ENCODE measurements around the gene CCDC175. TPM values are rescaled to one million over a fixed set of nuclear protein-coding genes. Genes with fewer than 3 reads are reported as not detected.

CCDC175 gene
- not detected in 2 replicates for polyA plus RNA-seq (2013)

DNA sequence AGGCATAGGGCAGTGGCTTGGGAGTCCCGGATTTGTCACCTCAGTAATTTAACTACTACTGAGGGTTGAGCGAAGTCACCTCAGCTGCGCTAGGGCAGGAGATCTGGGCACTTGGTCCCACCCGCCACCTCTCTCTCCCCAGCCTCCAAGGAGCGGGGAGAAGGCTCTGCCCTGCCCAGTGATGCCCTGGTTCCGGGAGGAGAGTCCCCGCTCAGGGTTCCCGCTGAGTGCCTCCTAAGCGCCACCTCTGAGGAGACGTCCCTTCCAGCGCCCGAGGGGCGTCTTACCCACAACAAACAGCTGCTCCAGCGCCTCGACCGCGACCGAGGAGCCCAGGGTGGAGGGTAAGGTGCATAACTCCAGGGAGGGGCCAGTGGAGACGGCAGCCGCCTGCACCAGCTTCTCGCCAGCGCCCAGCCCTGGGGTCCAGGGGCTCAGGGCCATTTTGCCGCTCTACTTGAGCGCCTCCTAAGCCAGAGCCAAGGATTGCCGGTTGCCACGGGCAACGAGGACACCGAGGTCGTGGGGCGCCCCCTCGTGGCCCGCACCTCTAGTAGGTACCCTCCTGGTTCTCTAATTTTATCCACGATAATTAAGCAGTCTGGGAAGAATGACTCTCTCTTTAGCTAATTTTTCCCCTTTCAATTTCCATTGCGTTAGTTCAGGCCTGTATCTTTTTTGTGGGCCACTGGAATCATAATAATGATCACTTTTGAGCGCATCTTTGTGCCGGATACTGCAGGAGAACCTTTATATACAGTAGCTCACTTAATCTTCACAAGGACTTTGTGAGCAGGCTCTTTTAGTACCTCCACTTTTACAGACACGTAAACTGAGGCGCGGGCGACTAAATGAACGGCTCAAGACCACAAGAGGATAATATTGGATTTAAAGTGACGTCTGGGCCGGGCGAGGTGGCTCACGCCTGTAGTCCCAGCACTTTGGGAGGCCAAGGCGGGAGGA, at the start of gene CCDC175:
Gene CCDC175, minus strand, starts transcription at position 481 of the 963 bp plus-strand sequence. Its CDS starts 37 bp downstream, at position 444.
- H3K27ac ChIP-seq (ENCODE audit: low read depth, low read length) = no peak within 1 kb of the TSS

DNA sequence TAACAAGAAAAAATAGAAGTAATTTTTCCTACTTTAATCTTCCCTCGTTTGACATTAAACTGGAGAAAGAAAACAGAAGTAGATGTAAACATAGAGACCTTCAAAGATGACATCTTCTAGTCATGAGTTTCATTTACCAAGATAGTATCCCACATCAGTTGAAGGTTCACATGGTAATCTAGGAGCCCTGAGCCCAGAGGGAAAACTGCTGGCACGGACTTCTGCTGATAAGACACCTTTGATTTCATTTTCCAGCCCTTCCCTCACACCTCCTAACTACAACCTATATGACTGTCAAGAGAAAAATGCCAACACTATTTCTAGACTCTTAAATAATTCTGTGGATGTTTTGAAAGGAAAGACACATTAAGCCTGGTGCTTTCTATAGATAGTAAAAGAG, 46.0 kb upstream of the CCDC175 start:
- Histone ChIP-seq H3K18ac (ENCODE audit: low read length) (no peak overlapping the region), H3K4me1 (ENCODE audit: control insufficient read depth in 1 of 2, insufficient read depth in 2 of 2, low read length in 2 of 2) (no peaks in the 10 kb centered on the region), H3K23ac (ENCODE audit: low read length) (no peak overlapping the region), H3K4me2 (ENCODE audit: low read length) (no peak overlapping the region), H4K8ac (ENCODE audit: low read depth, low read length) (no peak overlapping the region), H3K79me1 (ENCODE audit: low read length) (no peaks in the 10 kb centered on the region), H3K14ac (ENCODE audit: low read length) (no peak overlapping the region), H2AK5ac (ENCODE audit: low read length) (no peak overlapping the region), H3K4me3 (ENCODE audit: low read depth, low read length) (no peak overlapping the region), H4K91ac (ENCODE audit: low read depth, low read length) (no peak overlapping the region), H3K4ac (ENCODE audit: low read depth, low read length) (no peak overlapping the region), H3K36me3 (ENCODE audit: control insufficient read depth in 1 of 2, insufficient read depth in 2 of 2, low read length in 2 of 2) (no peaks in the 10 kb centered on the region), H2BK5ac (ENCODE audit: low read depth, low read length, poor library complexity) (no peak overlapping the region), H3K27ac (ENCODE audit: low read depth, low read length) (no peak overlapping the region), H4K12ac (ENCODE audit: low read depth, low read length) (no peak overlapping the region), H3K27me3 (ENCODE audit: insufficient read depth, low read length) (no peaks in the 10 kb centered on the region), H2BK120ac (ENCODE audit: insufficient read depth, low read length, poor library complexity) (no peak overlapping the region), H2AFZ (ENCODE audit: insufficient read depth, low read length, poor library complexity) (no peak overlapping the region), H3K79me2 (ENCODE audit: control insufficient read depth, insufficient read depth, low read length, poor library complexity) (no peaks in the 10 kb centered on the region), H2BK12ac (ENCODE audit: low read length) (no peak overlapping the region), H3K9me3 (ENCODE audit: insufficient read depth, low read depth, low read length) (no peaks in the 10 kb centered on the region), H3K9ac (ENCODE audit: low read length) (no peak overlapping the region)
- WGBS (ENCODE audit: extremely low coverage, insufficient coverage, insufficient read length) = no CpG with 5 or more reads among the region's 2 CpGs
- peak; percentile 70 to 74 for DNase-seq

More for the DNA sequence above, at the start of gene CCDC175:
- H2AFZ ChIP-seq (ENCODE audit: insufficient read depth, low read length, poor library complexity) = peak within 1 kb of the TSS; percentile 80
- H3K4me2 ChIP-seq (ENCODE audit: low read length) = peak within 1 kb of the TSS; percentile 92
- no peak within 1 kb of the TSS for H3K9ac ChIP-seq (ENCODE audit: low read length)
- no peak within 1 kb of the TSS for H4K91ac ChIP-seq (ENCODE audit: low read depth, low read length)
- no CpG with 5 or more reads among the region's 46 CpGs for WGBS (ENCODE audit: extremely low coverage, insufficient coverage, insufficient read length)
- no peak within 1 kb of the TSS for H3K14ac ChIP-seq (ENCODE audit: low read length)
- peaks cover 3% of the 10 kb centered on the region for H3K9me3 ChIP-seq (ENCODE audit: insufficient read depth, low read depth, low read length)
- H2BK120ac ChIP-seq (ENCODE audit: insufficient read depth, low read length, poor library complexity) = no peak within 1 kb of the TSS
- no peak within 1 kb of the TSS for H3K23ac ChIP-seq (ENCODE audit: low read length)
- no peaks in the 10 kb centered on the region for H3K27me3 ChIP-seq (ENCODE audit: insufficient read depth, low read length)
- DNase-seq = peak; percentile 78 to 89
- peak within 1 kb of the TSS; percentile 21 for H4K8ac ChIP-seq (ENCODE audit: low read depth, low read length)
- no peaks in the 10 kb centered on the region for H3K79me2 ChIP-seq (ENCODE audit: control insufficient read depth, insufficient read depth, low read length, poor library complexity)
- H3K79me1 ChIP-seq (ENCODE audit: low read length) = no peaks in the 10 kb centered on the region
- peaks cover 0 to 2% of the 10 kb centered on the region in 2 experiments for H3K4me1 ChIP-seq (ENCODE audit: control insufficient read depth in 1 of 2, insufficient read depth in 2 of 2, low read length in 2 of 2)
- peak within 1 kb of the TSS; percentile 69 for H3K4me3 ChIP-seq (ENCODE audit: low read depth, low read length)
- H2BK12ac ChIP-seq (ENCODE audit: low read length) = no peak within 1 kb of the TSS
- no peak within 1 kb of the TSS for H3K18ac ChIP-seq (ENCODE audit: low read length)
- H3K4ac ChIP-seq (ENCODE audit: low read depth, low read length) = no peak within 1 kb of the TSS
- H2AK5ac ChIP-seq (ENCODE audit: low read length) = no peak within 1 kb of the TSS
- no peak within 1 kb of the TSS for H4K12ac ChIP-seq (ENCODE audit: low read depth, low read length)
- no peak within 1 kb of the TSS for H2BK5ac ChIP-seq (ENCODE audit: low read depth, low read length, poor library complexity)
- no peaks in the 10 kb centered on the region for H3K36me3 ChIP-seq (ENCODE audit: control insufficient read depth in 1 of 2, insufficient read depth in 2 of 2, low read length in 2 of 2)

DNA sequence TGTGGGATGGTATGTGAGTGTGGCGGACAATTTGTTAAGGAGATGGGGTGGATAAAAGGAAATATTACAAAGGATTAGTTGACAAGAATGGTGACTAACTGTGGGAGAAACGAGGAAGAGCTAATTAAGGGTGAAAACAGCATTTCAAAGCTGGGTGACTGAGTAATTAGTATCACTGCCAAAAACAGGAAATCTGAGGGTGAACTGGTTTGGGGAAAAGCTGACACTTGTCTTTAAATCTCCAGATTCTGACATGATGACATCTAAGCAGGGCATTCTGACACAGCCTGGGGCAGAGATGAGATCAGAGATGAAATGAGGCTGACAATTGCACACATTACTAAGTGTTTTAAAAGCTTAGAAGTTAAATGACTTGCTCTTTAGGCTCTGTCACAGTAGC, 42.4 kb upstream of the CCDC175 start:
- H3K27ac ChIP-seq (ENCODE audit: low read depth, low read length) = no peak overlapping the region
- no peaks in the 10 kb centered on the region for H3K4me1 ChIP-seq (ENCODE audit: control insufficient read depth in 1 of 2, insufficient read depth in 2 of 2, low read length in 2 of 2)
- H2BK12ac ChIP-seq (ENCODE audit: low read length) = no peak overlapping the region
- no peaks in the 10 kb centered on the region for H3K27me3 ChIP-seq (ENCODE audit: insufficient read depth, low read length)
- H3K14ac ChIP-seq (ENCODE audit: low read length) = no peak overlapping the region
- no peak overlapping the region for H2AFZ ChIP-seq (ENCODE audit: insufficient read depth, low read length, poor library complexity)
- H3K9me3 ChIP-seq (ENCODE audit: insufficient read depth, low read depth, low read length) = no peaks in the 10 kb centered on the region
- no peak overlapping the region for H3K9ac ChIP-seq (ENCODE audit: low read length)
- H3K79me2 ChIP-seq (ENCODE audit: control insufficient read depth, insufficient read depth, low read length, poor library complexity) = no peaks in the 10 kb centered on the region
- 95% methylated on average over 1 of the region's 2 CpGs for WGBS (ENCODE audit: extremely low coverage, insufficient coverage, insufficient read length)
- H4K91ac ChIP-seq (ENCODE audit: low read depth, low read length) = no peak overlapping the region
- H2BK120ac ChIP-seq (ENCODE audit: insufficient read depth, low read length, poor library complexity) = no peak overlapping the region
- H3K79me1 ChIP-seq (ENCODE audit: low read length) = no peaks in the 10 kb centered on the region
- no peak overlapping the region for H3K18ac ChIP-seq (ENCODE audit: low read length)
- no peaks in the 10 kb centered on the region for H3K36me3 ChIP-seq (ENCODE audit: control insufficient read depth in 1 of 2, insufficient read depth in 2 of 2, low read length in 2 of 2)
- H4K12ac ChIP-seq (ENCODE audit: low read depth, low read length) = no peak overlapping the region
- no peak overlapping the region for H2AK5ac ChIP-seq (ENCODE audit: low read length)
- DNase-seq = peak; percentile 82 to 91
- H3K4me2 ChIP-seq (ENCODE audit: low read length) = no peak overlapping the region
- H3K23ac ChIP-seq (ENCODE audit: low read length) = no peak overlapping the region
- no peak overlapping the region for H2BK5ac ChIP-seq (ENCODE audit: low read depth, low read length, poor library complexity)
- H3K4ac ChIP-seq (ENCODE audit: low read depth, low read length) = no peak overlapping the region
- H4K8ac ChIP-seq (ENCODE audit: low read depth, low read length) = no peak overlapping the region
- no peak overlapping the region for H3K4me3 ChIP-seq (ENCODE audit: low read depth, low read length)

- Histone ChIP-seq H3K4ac (ENCODE audit: low read depth, low read length) (no peak overlapping the region), H3K23ac (ENCODE audit: low read length) (no peak overlapping the region), H3K14ac (ENCODE audit: low read length) (no peak overlapping the region), H3K4me2 (ENCODE audit: low read length) (no peak overlapping the region), H2AK5ac (ENCODE audit: low read length) (no peak overlapping the region), H3K4me3 (ENCODE audit: low read depth, low read length) (no peak overlapping the region), H3K36me3 (ENCODE audit: control insufficient read depth in 1 of 2, insufficient read depth in 2 of 2, low read length in 2 of 2) (no peaks in the 10 kb centered on the region), H3K18ac (ENCODE audit: low read length) (no peak overlapping the region), H2BK12ac (ENCODE audit: low read length) (no peak overlapping the region), H3K79me2 (ENCODE audit: control insufficient read depth, insufficient read depth, low read length, poor library complexity) (no peaks in the 10 kb centered on the region), H2BK5ac (ENCODE audit: low read depth, low read length, poor library complexity) (no peak overlapping the region), H3K9ac (ENCODE audit: low read length) (no peak overlapping the region), H3K79me1 (ENCODE audit: low read length) (no peaks in the 10 kb centered on the region), H2BK120ac (ENCODE audit: insufficient read depth, low read length, poor library complexity) (no peak overlapping the region), H2AFZ (ENCODE audit: insufficient read depth, low read length, poor library complexity) (no peak overlapping the region), H3K9me3 (ENCODE audit: insufficient read depth, low read depth, low read length) (no peaks in the 10 kb centered on the region), H4K8ac (ENCODE audit: low read depth, low read length) (no peak overlapping the region), H4K12ac (ENCODE audit: low read depth, low read length) (no peak overlapping the region), H4K91ac (ENCODE audit: low read depth, low read length) (no peak overlapping the region), H3K4me1 (ENCODE audit: control insufficient read depth in 1 of 2, insufficient read depth in 2 of 2, low read length in 2 of 2) (no peaks in the 10 kb centered on the region), H3K27me3 (ENCODE audit: insufficient read depth, low read length) (no peaks in the 10 kb centered on the region), H3K27ac (ENCODE audit: low read depth, low read length) (no peak overlapping the region)
- peak in 1 of 2 donors; percentile 17 for DNase-seq
- no CpG with 5 or more reads among the region's 3 CpGs for WGBS (ENCODE audit: extremely low coverage, insufficient coverage, insufficient read length)
Measured at GRCh38 chr14:59601056-59601455, 24.4 kb upstream of the CCDC175 start.
